ENCODE measurements around the gene ARAP2. TPM values are rescaled to one million over a fixed set of nuclear protein-coding genes. Genes with fewer than 3 reads are reported as not detected.

ARAP2 gene
- polyA plus RNA-seq, 1 donor (not counting 4 experiments of a cell fraction or from before 2014, with no cell fraction given) = 9.3 TPM

DNA sequence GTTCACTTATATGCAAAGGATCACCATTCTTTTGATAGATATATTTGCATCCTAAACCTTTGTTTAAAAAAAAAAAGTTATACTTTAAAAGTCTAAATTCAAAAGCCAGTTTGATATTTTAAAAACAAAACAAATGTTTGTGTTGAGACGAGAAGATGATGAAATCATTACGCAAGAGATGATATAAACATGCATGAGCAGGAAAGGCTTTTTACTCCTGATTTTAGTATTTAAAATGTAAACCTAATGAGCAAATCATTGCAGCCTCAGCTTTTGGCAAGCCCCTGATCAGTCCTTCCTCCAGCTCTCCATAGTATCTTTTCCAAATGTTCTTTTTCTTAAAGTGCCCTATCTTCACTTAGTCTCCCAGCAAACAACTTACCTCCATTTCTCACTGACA is 115.6 kb downstream of the ARAP2 start:
- Histone ChIP-seq H3K9me3 (ENCODE audit: control insufficient read depth, low read depth, low read length) (no peaks in the 10 kb centered on the region), H3K9ac (ENCODE audit: control insufficient read depth, extremely low read depth, insufficient read depth, low read length) (no peak overlapping the region), H3K27ac (ENCODE audit: control insufficient read depth, insufficient read depth, low read length) (peak overlapping the region; percentile 56), H3K4me2 (ENCODE audit: control insufficient read depth, extremely low read depth, insufficient read depth, low read depth, low read length) (peak overlapping the region; percentile 8), H3K27me3 (ENCODE audit: control insufficient read depth, extremely low read depth, insufficient read depth, low read length) (no peaks in the 10 kb centered on the region), H3K36me3 (ENCODE audit: control insufficient read depth in 2 of 2, extremely low read depth in 1 of 2, insufficient read depth in 2 of 2, low read length in 2 of 2) (peaks cover 0 to 6% of the 10 kb centered on the region in 2 experiments), H4K20me1 (ENCODE audit: control insufficient read depth, extremely low read depth, insufficient read depth, low read length) (no peaks in the 10 kb centered on the region), H3K4me1 (ENCODE audit: control insufficient read depth, extremely low read depth, insufficient read depth, low read length) (peaks cover 4% of the 10 kb centered on the region), H3K79me2 (ENCODE audit: control insufficient read depth, insufficient read depth, low read length) (no peaks in the 10 kb centered on the region), H3K9me1 (ENCODE audit: control insufficient read depth, extremely low read depth, insufficient read depth, low read length) (no peaks in the 10 kb centered on the region), H3K4me3 (ENCODE audit: control insufficient read depth in 2 of 3, extremely low read depth in 1 of 3, insufficient read depth in 2 of 3, low read depth in 1 of 3, low read length in 3 of 3) (no peak overlapping the region), H2AFZ (ENCODE audit: control insufficient read depth, low read length) (no peak overlapping the region)
- TF ChIP-seq, protein P1, sequence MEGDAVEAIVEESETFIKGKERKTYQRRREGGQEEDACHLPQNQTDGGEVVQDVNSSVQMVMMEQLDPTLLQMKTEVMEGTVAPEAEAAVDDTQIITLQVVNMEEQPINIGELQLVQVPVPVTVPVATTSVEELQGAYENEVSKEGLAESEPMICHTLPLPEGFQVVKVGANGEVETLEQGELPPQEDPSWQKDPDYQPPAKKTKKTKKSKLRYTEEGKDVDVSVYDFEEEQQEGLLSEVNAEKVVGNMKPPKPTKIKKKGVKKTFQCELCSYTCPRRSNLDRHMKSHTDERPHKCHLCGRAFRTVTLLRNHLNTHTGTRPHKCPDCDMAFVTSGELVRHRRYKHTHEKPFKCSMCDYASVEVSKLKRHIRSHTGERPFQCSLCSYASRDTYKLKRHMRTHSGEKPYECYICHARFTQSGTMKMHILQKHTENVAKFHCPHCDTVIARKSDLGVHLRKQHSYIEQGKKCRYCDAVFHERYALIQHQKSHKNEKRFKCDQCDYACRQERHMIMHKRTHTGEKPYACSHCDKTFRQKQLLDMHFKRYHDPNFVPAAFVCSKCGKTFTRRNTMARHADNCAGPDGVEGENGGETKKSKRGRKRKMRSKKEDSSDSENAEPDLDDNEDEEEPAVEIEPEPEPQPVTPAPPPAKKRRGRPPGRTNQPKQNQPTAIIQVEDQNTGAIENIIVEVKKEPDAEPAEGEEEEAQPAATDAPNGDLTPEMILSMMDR (optimal IDR thresholded peaks at IDR 0.05 in 1 of 3, IDR thresholded peaks at IDR 0.05 in 1 of 3, conservative IDR thresholded peaks at IDR 0.05 in 1 of 3; ENCODE audit: extremely low read depth in 1 of 3, insufficient read depth in 2 of 3, low read length in 3 of 3) = no peak
- no peak for TF ChIP-seq EZH2 (IDR thresholded peaks at IDR 0.05; ENCODE audit: low read length)
- no peak for FAIRE-seq
- no peak for DNase-seq (ENCODE audit: low read depth, low spot score)
- dilution Hi-C loops (cut with MboI; ENCODE audit: extremely low pct_ligation_motif_present, low sequenced_read_pairs) = no loop called here

DNA sequence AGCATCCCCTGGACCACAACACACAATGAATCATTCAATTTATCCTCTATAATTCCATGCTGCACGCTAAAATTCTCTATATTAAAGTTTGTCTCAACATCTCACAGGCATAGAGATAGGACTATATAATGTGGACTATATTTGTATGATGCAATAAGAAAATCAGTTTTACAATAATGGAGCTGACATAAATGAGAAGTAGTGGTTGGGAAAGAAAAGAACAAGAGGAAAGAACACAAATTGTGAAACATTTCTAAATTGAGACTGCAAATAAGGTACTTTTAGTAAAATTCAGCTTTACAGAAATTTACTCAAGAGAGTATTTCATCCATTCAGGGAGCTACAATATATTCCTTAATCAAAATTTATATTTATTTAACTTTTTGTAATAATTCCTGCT is 120.4 kb downstream of the ARAP2 start:
- H3K27ac ChIP-seq (ENCODE audit: control insufficient read depth, insufficient read depth, low read length) = no peak overlapping the region
- FAIRE-seq (no peak), DNase-seq (ENCODE audit: low read depth, low spot score) (no peak)
- no peaks in the 10 kb centered on the region for H3K79me2 ChIP-seq (ENCODE audit: control insufficient read depth, insufficient read depth, low read length)
- H3K4me1 ChIP-seq (ENCODE audit: control insufficient read depth, extremely low read depth, insufficient read depth, low read length) = peaks cover 3% of the 10 kb centered on the region
- no peaks in the 10 kb centered on the region for H3K9me1 ChIP-seq (ENCODE audit: control insufficient read depth, extremely low read depth, insufficient read depth, low read length)
- no peaks in the 10 kb centered on the region for H4K20me1 ChIP-seq (ENCODE audit: control insufficient read depth, extremely low read depth, insufficient read depth, low read length)
- H3K4me2 ChIP-seq (ENCODE audit: control insufficient read depth, extremely low read depth, insufficient read depth, low read depth, low read length) = no peak overlapping the region
- no peak overlapping the region for H3K4me3 ChIP-seq (ENCODE audit: control insufficient read depth in 2 of 3, extremely low read depth in 1 of 3, insufficient read depth in 2 of 3, low read depth in 1 of 3, low read length in 3 of 3)
- dilution Hi-C loops (cut with MboI; ENCODE audit: extremely low pct_ligation_motif_present, low sequenced_read_pairs) = no loop called here
- no peak overlapping the region for H2AFZ ChIP-seq (ENCODE audit: control insufficient read depth, low read length)
- no peaks in the 10 kb centered on the region for H3K27me3 ChIP-seq (ENCODE audit: control insufficient read depth, extremely low read depth, insufficient read depth, low read length)
- H3K36me3 ChIP-seq (ENCODE audit: control insufficient read depth in 2 of 2, extremely low read depth in 1 of 2, insufficient read depth in 2 of 2, low read length in 2 of 2) = peaks cover 0 to 6% of the 10 kb centered on the region in 2 experiments
- H3K9me3 ChIP-seq (ENCODE audit: control insufficient read depth, low read depth, low read length) = no peaks in the 10 kb centered on the region
- no peak for TF ChIP-seq EZH2 (IDR thresholded peaks at IDR 0.05; ENCODE audit: low read length)
- TF ChIP-seq, protein P1 (optimal IDR thresholded peaks at IDR 0.05 in 1 of 3, IDR thresholded peaks at IDR 0.05 in 1 of 3, conservative IDR thresholded peaks at IDR 0.05 in 1 of 3; ENCODE audit: extremely low read depth in 1 of 3, insufficient read depth in 2 of 3, low read length in 3 of 3) = no peak
- no peak overlapping the region for H3K9ac ChIP-seq (ENCODE audit: control insufficient read depth, extremely low read depth, insufficient read depth, low read length)

All from keratinocyte (primary cell).